Retinal pigment epithelial cell (primary cell): ENCODE results near the gene TLNRD1.

ENCODE experiments used
- DNase-seq: peaks from one replicate; pipeline ENCODE4 v3.0.0-alpha.2; 2010; ENCODE audit warnings: low read depth
- H3K4me3 ChIP-seq: 2 replicates; pipeline ENCODE4 v1.5.1; 2011; ENCODE audit warnings: mild to moderate bottlenecking, low read length, control low read depth, moderate library complexity
- CTCF ChIP-seq: conservative IDR thresholded peaks from 2 replicates; pipeline ENCODE4 v1.5.1; 2011; ENCODE audit warnings: low read depth, low read length, control low read depth, inconsistent platforms

TLNRD1 gene

GRCh38 chr15:81054236-81054635 is 53.5 kb downstream of the TLNRD1 start:
- TF ChIP-seq CTCF = no peak
- DNase-seq = no peak
- no peak overlapping the region for H3K4me3 ChIP-seq
